Muscle of arm (tissue), 12 donors: ENCODE measurements around the gene FCRLB. TPM values are rescaled to one million over a fixed set of nuclear protein-coding genes. Genes with fewer than 3 reads are reported as not detected.
"Not testable (repeated sequence)": the region's sequence is repeated elsewhere in the genome, so short reads cannot be mapped to it uniquely, and the experiment has no call there.

ENCODE experiments used
- DNase-seq: peaks from one replicate; pipeline ENCODE4 v3.0.0-alpha.2; 2013
- polyA plus RNA-seq, 12 donors: library from polyadenylated mRNA; unstranded; fragments of 120-200 nt; gene quantifications; one replicate each; pipeline ENCODE4 v1.2.1, GENCODE V29; 2013; ENCODE audit not compliant: insufficient read length in 12 of 12

FCRLB gene
- polyA plus RNA-seq, 12 donors: 0.24 to 0.77 (median 0.40) TPM; not detected in 2

- DNase-seq: no peak
Observed at GRCh38 chr1:161718559-161719324, 2.6 kb upstream of the FCRLB start.

DNA sequence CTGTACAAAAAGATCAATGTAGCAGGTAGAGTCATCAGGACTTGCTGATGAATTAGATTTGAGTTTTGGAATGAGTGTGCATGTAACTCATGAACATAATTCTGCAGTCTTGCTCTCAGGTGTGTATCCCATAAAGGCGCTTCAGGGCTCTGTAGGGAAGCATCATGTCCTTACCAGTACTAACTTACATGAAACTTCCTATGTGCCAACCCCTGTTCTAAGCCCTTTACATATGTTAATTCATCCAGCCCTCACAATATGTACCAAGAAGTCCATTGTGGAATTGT, 2.1 kb upstream of the FCRLB start:
- DNase-seq: no peak

GRCh38 chr1:161720422-161720821, 922 bp upstream of the FCRLB start:
- no peak for DNase-seq

- no peak for DNase-seq
Observed at GRCh38 chr1:161721738-161722343, 497 bp downstream of the FCRLB start.

GRCh38 chr1:161722406-161722805, 1.1 kb downstream of the FCRLB start:
- no peak for DNase-seq

DNA sequence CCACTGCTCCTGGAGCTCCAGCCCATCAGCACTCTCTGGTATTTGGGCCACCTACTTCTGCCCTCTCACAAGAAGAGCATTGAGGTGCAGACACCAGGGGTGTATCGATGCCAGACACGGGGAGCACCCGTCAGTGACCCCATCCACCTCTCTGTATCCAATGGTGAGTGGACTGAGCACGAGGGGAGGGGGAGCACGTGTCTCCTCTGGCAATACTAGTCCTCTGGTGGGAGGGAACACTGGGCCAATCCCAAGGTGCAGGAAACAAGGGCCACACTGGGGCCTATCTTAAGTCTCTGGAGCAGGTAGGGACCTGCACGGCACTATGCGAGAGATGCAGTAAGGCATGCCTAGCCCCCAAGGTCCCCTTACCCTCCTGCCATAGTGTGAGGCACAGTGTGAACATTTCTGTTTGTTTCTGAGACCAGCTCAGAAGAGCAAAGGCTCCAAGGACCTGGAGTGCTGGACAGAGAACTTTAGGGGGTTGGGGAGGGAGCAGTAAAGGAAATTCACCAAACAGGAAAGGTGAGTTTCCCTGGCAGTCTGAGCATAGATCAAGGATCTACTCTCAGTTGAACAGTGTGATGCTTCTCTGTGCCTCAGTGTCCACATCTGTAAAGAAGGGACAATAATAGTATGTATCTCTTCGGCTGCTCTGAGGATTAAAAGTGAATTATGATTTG, 2.3 kb downstream of the FCRLB start:
- DNase-seq: no peak

- DNase-seq: not testable (repeated sequence)
Observed at GRCh38 chr1:161725258-161725907, 4.0 kb downstream of the FCRLB start.

- DNase-seq: peak; percentile 25
Observed at GRCh38 chr1:161725908-161726472, 4.6 kb downstream of the FCRLB start.

- peak; percentile 88 for DNase-seq
Observed at GRCh38 chr1:161726473-161727255, 5.3 kb downstream of the FCRLB start.

GRCh38 chr1:161727256-161727924, 6.0 kb downstream of the FCRLB start:
- DNase-seq: no peak

- no peak for DNase-seq
Observed at GRCh38 chr1:161728376-161729226, 7.3 kb downstream of the FCRLB start.

DNA sequence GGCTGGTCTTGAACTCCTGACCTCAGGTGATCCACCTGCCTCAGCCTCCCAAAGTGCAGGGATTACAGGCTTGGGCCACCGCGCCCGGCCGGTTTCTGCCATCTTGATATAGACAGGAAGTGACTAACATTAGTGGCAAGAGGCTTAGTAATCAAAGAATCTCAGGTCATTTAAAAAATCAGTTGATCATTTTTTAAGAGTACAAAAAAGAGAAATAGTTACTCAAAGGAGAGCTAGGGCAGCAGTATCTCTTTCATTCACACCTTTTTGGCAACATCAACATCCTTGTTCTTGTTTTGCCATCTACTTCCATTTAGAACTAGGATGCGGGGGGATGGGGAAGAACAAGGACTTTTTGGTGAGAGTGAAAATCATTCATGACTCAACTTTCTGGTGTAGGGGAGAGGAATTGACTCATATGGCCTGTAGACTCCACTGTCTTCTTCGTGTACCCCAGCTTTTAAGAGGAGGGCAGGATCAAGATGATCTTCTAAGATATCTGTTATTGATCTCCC, 8.8 kb downstream of the FCRLB start:
- DNase-seq: no peak

DNA sequence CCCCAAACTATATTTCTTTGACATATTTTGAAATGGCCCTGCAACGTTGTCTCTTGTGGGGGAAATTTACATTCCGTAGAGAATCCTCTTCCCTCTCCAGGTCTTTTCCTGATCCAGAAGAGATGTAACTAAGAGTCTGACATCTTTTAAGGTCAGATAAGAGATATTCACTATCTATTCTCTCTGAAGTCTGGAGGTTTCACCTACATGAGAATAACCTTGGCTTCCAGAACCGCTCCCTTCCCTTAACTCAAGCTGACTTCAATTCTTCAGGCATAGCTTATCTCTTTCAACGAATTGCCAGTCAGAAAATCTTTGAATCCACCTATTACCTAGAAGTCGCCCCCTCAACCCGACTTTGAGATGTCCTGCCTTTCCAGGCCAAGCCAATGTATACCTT, 9.9 kb downstream of the FCRLB start:
- DNase-seq: no peak

GRCh38 chr1:161731981-161732718, 10.8 kb downstream of the FCRLB start:
- DNase-seq: no peak

DNA sequence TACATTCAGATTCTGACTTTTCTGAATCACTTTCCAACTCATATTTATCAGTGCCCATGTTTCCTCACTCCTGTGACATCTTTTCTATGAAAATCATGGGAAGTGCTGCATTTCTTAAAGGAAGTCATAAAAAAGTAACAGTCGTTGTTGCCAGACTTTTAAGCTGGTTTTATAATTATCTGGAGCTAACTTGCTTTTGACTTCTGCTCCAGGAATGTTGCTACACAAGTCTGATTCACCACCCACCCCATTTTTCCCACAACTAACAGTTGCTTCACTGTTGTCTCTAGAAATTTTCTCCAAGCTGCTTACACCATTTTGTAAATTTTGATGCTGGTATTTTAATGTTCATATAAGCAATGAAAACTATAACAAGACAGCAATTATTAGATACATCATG, 12.2 kb downstream of the FCRLB start:
- DNase-seq: no peak

GRCh38 chr1:161735837-161736236, 14.5 kb downstream of the FCRLB start:
- no peak for DNase-seq

DNA sequence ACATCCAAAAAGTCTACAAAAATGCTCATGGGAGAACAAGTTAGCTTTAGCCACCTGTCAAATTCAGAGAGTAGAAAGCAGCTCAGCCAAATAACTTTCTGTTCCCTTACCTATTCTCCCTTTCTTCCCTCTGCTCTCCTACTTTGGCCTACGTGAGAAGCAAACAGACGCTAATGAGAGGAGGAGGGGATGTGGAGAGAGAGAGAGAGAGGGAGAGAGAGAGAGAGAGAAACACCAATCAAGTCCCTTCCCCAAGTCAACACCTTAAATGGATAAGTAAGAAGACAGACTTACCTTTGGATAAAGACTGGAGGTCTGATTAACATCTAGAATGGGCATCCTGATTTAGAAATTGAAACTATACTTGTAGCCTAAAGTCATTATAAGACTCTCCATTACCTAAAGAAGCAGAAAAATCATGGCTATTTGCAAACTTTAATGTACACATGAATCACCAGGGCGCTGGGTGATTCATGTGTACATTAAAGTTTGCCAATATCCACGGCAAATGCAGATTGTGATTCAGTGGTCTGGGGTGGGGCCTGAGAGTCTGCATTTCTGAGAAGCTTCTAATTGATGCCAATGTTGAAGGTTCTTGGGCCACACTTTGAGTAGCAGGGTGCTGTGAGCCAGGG, 15.1 kb downstream of the FCRLB start:
- DNase-seq: no peak

- DNase-seq: no peak
Observed at GRCh38 chr1:161737625-161738024, 16.3 kb downstream of the FCRLB start.
